Ishikawa (cell line): Measurements from ENCODE around the gene MOB3B.
A peak's percentile ranks its signal among the peaks of the same experiment; 100 is the strongest.

ENCODE experiments used
- CEBPB ChIP-seq: IDR thresholded peaks from 2 replicates; pipeline ENCODE4 v1.6.1; 2012
- CREB1 ChIP-seq: IDR thresholded peaks from 2 replicates; pipeline ENCODE4 v1.6.1; 2012; ENCODE audit warnings: low read depth
- EP300 ChIP-seq: IDR thresholded peaks from 2 replicates; pipeline ENCODE4 v1.6.1; 2012; ENCODE audit warnings: borderline replicate concordance
- FOXM1 ChIP-seq: IDR thresholded peaks from 2 replicates; pipeline ENCODE4 v1.6.1; 2012; ENCODE audit warnings: low read depth, borderline replicate concordance
- MAX ChIP-seq: IDR thresholded peaks from 2 replicates; pipeline ENCODE4 v1.6.1; 2012
- RAD21 ChIP-seq: IDR thresholded peaks from 2 replicates; pipeline ENCODE4 v1.6.1; 2012; ENCODE audit warnings: low read depth
- REST ChIP-seq: IDR thresholded peaks from 2 replicates; pipeline ENCODE4 v1.6.1; 2012; ENCODE audit warnings: low read depth, mild to moderate bottlenecking
- TAF1 ChIP-seq: IDR thresholded peaks from 2 replicates; pipeline ENCODE4 v1.6.1; 2012; ENCODE audit warnings: low read depth, mild to moderate bottlenecking
- YY1 ChIP-seq: IDR thresholded peaks from 2 replicates; pipeline ENCODE4 v1.6.1; 2012; ENCODE audit warnings: low read depth

- peak; percentile 43; the same call in 1 of the 2 replicates for TF ChIP-seq YY1
- no peak for TF ChIP-seq MAX
- TF ChIP-seq EP300, result peak; percentile 78
- TF ChIP-seq CEBPB, result no peak
- TF ChIP-seq REST, result no peak
- TF ChIP-seq TAF1, result no peak
- no peak for TF ChIP-seq RAD21
- TF ChIP-seq CREB1, result no peak
- TF ChIP-seq FOXM1, result peak; percentile 46; the same call in 1 of the 2 replicates
Observed at GRCh38 chr9:27384262-27385014, 145.2 kb downstream of the MOB3B start.
